GM19025 (cell line): Measurements from ENCODE around the gene UNC5A.

ENCODE experiments used
- ATAC-seq: cut with Tn5 transposase; IDR thresholded peaks from one replicate; pipeline ENCODE4 v1.9.1; 2021; ENCODE audit warnings: mild to moderate bottlenecking, low read depth, moderate library complexity; ENCODE audit not compliant: unreplicated experiment

Gene UNC5A

GRCh38 chr5:176810081-176810597, at the start of gene UNC5A:
Gene UNC5A (plus strand): TSS chr5:176810559. CDS start chr5:176810751, 192 bp downstream.
- ATAC-seq, result peak; percentile 51

- ATAC-seq, result no peak
Measured at GRCh38 chr5:176761755-176762154, 48.6 kb upstream of the UNC5A start.

GRCh38 chr5:176762489-176762888, 47.9 kb upstream of the UNC5A start:
- ATAC-seq, result no peak

DNA sequence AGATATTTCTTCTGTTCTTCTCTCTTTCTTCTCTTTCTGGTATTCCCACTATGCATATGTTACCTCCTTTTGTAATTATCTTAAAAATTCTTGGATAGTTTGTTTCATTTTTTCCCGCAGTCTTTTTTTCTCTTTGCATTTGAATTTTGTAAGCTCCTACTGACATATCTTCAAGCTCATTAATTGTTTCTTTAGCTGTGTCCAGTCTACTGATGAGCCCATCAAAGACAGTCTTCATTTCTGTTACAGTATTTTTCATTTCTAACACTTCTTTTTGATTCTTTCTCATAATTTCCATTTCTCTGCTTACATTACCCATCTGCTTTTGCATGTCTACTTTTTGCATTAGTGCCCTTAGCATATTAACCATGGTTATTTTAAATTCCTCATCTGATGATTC, 44.7 kb upstream of the UNC5A start:
- ATAC-seq, result no peak

- no peak for ATAC-seq
Measured at GRCh38 chr5:176768174-176768970, 42.0 kb upstream of the UNC5A start.

- ATAC-seq, result no peak
Measured at GRCh38 chr5:176769911-176770310, 40.4 kb upstream of the UNC5A start.

DNA sequence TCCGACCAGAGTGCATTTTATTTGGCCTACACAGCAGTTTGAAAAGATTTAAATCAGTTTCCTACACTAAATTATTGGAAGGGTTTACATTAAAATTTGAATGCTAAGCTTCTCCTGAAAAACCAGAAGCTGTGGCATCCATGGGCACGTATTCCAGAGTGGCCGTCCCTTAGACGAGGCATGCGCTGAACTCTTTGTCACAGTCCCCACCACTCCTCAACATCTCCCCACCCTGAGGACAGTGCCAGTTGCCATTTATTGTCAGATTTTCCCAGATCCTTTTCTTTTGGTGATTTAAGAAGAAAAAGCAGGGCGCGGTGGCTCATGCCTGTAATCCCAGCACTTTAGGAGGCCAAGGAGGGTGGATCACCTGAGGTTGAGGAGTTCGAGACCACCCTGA, 39.9 kb upstream of the UNC5A start:
- ATAC-seq, result no peak

DNA sequence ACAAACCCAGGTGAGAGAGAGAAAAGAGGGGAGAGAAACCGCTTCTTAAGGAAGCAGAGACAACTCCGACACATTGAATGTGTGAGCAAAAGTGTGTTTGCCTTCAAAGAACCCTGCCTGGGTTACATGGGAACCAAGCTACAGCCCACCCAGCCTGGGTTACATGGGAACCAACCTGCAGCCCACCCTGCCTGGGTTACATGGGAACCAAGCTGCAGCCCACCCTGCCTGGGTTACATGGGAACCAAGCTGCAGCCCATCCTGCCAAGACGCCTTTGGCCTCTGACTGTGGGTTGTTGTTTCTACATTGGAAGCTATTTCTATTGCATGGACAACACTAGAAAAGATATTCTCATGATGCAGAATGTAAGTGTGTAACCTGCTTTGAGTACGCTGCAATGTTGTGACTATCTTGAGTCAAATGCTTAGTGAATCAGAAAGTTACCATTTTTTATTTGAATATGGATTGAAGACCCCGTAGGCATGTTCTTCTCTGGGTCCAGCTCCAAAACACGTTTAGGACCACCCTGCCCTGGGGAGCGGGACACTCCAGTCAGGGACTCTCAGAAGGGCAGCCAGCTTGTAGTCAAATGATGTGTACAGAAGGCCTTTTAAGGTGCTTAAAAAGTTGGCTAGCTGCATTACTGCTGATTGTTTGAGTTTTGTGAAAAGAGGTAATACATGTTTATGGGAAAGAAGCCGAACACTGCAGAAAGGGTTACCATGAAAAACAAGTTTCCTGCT, 39.1 kb upstream of the UNC5A start:
- no peak for ATAC-seq

GRCh38 chr5:176772271-176773210, 37.8 kb upstream of the UNC5A start:
- ATAC-seq, result no peak

DNA sequence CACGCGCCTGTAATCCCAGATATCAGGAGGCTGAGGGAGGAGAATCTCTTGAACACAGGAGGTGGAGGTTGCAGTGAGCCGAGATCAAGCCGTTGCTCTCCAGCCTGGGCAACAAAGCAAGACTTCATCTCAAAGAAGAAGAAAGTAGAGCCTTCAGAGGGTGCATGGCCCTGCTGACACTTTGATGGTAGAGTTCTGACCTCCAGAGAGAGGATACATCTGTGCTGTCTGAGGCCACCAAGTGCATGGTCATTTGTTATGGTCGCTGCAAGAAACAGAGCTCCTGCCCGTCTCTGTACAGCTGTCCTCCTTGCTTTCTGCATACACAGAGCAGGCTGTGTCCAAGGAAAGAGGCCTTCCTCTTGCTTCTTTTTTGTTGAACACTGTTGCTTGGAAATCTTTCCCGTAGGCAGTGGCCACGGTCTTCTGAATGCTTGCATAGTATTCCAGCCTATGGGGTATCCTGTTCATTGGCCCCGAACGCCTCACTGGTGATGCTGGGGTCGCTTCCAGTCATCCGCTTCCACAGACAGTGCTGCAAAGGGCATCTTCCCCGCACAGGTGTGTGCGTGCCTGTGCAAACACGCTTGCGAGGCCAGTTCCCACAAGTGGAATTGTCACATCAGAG, 36.8 kb upstream of the UNC5A start:
- ATAC-seq, result no peak

GRCh38 chr5:176774216-176775171, 35.9 kb upstream of the UNC5A start:
- no peak for ATAC-seq

- ATAC-seq, result no peak
Measured at GRCh38 chr5:176775409-176775808, 35.0 kb upstream of the UNC5A start.

DNA sequence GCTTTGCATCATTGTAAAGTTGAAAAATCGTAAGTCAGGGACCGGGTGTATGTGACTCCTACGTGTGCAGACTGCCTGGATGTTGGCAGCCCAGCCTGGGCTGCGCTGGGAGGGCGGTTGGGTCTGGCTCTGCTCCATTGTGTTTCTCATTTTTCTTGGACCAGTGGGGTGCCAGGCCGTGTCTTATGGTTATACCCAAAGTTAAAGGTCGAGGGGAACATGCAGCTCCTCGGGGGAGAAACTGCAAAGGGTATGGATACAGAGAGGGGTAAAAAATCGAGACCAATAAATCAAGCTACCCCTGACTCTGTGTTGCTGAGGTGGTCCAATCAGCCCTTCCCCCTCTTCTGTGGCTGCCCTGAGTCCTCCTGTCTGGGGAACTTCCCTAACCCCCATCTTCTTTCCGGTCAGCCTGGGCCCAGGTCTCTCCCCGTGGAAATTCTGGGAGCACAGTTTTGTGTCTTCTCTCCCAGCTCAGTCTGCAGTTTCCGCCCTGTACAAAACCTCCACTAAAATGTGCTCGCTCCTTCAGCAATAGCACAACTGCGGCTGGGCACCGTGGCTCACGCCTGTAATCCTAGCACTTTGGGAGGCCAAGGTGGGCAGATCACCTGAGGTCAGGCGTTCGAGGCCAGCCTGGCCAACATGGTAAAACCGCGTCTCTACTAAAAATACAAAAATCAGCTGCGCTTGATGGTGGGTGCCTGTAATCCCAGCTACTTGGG, 34.1 kb upstream of the UNC5A start:
- ATAC-seq, result no peak

DNA sequence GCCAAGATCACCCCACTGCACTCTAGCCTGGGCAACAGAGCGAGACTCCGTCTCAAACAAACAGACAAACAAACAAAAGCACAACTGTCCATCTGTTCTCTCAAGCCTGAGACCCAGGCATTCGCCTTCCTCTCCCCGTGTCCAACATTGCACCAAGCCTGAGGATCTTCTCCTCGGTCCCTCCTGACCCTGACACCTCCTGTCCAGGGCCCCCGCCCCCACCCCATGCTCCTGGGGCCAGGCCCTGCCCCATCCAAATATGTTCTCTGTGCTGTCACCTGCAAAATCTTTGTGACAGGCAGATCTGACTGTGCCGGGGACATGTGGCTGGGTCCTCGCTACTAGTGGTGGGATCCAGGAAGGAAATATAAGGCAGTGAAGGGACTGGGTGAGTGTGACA, 33.4 kb upstream of the UNC5A start:
- ATAC-seq, result no peak

GRCh38 chr5:176778921-176779465, 31.4 kb upstream of the UNC5A start:
- ATAC-seq, result no peak

DNA sequence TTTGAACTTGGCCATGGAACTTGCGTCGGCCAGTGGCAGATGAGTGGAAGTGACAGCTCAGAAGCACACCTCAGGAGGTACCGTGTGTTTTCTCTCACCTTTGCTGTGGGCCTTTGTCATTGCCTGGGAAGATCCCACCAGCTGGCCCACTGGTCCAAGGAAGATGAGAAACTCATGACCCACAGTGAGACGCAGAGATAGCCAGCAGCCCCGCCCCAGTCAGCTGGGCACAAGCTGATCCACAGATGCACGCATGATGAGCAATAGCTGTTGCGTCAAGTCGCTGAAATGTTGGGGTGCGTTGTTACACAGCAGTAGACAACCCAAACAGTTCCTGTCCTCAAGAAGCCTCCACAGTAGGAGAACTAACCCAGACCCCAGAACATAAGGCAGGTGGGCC, 30.8 kb upstream of the UNC5A start:
- no peak for ATAC-seq

- no peak for ATAC-seq
Measured at GRCh38 chr5:176780176-176781053, 29.9 kb upstream of the UNC5A start.
